Activated CD4-positive, alpha-beta T cell treated with anti-CD3 and anti-CD28 coated beads for 4 hours (primary cell): ENCODE data around the gene CPSF6.
"Not testable (repeated sequence)": the region's sequence is repeated elsewhere in the genome, so short reads cannot be mapped to it uniquely, and the experiment has no call there.

Source experiments
- DNase-seq, 2 donors: peaks; one replicate each; pipeline ENCODE4 v3.0.0-alpha.2; 2020

CPSF6 gene, protein sequence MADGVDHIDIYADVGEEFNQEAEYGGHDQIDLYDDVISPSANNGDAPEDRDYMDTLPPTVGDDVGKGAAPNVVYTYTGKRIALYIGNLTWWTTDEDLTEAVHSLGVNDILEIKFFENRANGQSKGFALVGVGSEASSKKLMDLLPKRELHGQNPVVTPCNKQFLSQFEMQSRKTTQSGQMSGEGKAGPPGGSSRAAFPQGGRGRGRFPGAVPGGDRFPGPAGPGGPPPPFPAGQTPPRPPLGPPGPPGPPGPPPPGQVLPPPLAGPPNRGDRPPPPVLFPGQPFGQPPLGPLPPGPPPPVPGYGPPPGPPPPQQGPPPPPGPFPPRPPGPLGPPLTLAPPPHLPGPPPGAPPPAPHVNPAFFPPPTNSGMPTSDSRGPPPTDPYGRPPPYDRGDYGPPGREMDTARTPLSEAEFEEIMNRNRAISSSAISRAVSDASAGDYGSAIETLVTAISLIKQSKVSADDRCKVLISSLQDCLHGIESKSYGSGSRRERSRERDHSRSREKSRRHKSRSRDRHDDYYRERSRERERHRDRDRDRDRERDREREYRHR

DNA sequence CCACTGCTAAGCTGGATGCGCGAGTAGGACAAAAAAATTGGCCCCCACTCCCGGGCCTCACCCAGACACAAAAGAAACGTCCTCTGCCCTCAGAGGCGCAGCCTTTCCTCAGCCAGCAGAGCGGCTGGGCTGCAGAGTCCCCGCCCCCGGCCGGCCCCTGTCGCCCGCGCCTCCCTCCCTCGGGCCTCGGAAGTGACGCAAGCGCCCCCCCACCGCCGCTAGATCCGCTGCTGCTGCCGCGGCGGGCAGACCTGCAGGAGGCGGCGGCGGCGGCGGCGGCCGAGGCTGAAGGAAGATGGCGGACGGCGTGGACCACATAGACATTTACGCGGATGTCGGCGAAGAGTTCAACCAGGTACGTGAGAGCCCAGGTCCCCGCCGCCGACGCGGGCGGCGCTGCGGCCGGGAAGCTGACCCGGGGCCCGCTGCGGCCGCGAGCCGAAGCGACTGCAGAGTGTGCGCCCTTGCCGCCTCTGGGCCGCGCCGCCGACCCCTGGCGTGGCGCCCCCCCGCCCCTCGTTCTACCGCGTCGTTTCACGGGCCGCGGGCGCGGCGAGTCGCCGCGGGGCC, at the start of gene CPSF6:
Gene CPSF6 (plus strand): TSS at position 218 of the 570 bp plus-strand sequence. CDS start 78 bp downstream, at position 296.
- peak; percentile 95 for DNase-seq

- DNase-seq = no peak
Observed at GRCh38 chr12:69196302-69197288, 42.8 kb upstream of the CPSF6 start.

DNA sequence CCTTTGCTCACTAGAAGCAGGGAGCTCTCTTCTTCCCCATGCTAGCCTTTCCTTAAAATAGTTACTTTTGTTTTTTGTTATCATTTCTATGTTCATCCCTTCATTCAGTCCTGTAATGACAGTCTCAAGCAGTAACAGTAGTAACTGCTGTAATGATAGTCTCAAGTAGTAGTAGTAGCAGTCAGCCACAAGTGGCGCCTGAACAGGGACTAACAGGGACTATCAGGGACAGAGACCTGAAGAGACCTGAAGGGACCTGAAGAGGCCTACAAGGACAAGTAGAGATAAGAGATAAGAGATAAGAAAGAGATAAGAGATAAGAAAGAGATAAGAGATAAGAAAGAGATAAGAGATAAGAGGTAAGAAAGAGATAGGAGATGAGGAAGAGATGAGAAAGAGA, 39.4 kb upstream of the CPSF6 start:
- DNase-seq = not testable (repeated sequence)

GRCh38 chr12:69204191-69204590, 35.2 kb upstream of the CPSF6 start:
- DNase-seq = no peak

DNA sequence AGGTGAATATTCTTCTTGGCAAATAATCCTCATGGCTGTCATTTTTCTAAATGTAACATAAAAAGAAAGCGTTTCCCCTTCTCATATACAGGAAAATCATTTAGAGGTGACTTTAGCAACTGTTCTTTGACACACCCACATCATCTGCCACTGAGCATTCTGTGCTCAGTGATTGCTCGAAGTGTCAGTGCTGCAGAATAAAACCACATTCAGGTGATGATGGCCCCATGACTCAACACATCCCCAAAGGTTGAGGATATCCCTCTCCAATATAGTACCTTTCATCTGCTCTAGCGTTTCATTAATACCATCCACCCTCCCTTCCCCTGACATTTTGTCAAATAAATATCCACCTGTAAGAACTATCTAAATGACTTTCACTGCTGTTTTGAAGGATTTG, 28.7 kb upstream of the CPSF6 start:
- DNase-seq = no peak

DNA sequence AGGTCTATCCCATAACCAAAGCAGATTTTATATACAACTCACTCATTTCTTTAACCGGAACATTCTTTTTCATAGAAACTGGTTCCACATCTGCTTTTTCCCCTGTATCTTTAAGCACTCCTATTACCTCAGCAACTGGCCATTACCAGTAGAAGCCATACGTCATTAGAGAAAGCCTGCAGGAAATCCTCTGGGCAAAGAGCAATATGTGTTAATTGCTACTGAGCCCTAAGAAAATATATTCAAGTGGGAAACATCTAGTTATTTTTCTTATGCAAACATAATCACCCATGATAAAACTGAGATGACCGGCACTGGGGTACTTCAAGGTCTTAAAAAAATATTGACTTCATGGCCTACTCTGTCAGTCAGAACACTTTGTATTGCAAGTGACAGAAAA, 28.2 kb upstream of the CPSF6 start:
- DNase-seq = no peak

DNA sequence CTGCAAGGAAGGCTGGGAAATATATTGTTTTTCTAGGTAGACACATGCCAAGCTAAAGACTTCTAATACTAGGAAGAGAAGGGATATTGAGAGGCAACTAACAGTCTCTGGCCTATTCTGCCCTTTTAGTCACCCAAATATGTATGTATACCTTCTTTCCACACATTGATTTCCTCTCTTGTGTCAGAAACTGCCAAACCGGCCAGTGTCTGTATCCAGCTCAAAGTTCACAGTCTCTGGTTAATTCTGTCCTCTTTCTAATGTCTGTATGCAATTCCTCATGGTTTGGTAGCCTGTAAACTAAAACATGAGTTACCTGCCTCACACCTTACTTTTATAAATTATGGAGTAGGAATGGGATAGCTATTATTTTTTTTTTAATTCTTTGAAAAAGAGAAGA, 25.2 kb upstream of the CPSF6 start:
- DNase-seq = no peak

- DNase-seq = no peak
Observed at GRCh38 chr12:69225251-69225910, 14.0 kb upstream of the CPSF6 start.

GRCh38 chr12:69231479-69231878, 7.9 kb upstream of the CPSF6 start:
- DNase-seq = no peak

GRCh38 chr12:69238589-69239351, 599 bp upstream of the CPSF6 start:
- DNase-seq = peak in 1 of 2 donors; percentile 1

DNA sequence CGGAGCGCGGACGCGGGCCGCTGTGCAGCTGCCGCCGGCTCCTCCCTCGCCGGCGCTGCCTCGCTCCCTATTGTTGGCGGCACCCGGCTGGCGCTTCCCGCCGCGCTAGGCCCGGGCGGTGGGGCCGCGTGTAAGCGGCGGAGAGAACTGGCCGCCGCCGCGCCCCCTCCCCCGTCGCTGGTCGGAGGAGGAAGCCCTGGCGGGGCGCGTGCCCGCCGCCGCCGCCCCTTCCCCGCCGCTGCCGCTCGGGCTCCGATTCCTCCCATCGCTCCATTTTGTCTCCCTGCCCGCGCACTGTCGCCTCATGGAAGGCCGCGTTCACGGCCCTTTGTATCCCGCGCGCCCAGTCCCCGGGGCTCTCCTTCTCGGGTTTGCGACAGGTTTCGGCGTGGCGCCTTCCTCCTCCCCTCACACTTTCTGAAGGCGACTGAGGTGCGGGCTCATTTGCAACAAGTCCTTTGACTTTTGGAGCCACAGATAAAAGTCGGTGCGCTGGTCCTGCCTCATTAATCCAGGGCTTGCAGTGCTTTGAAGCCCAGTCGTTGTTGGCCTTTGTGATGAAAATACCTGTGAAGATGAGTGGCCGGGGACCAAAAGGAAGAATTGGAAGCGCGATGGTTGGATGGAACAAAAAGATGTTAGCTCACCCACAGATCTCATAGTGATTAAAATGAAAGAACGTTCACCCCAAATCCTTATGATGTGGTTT, 707 bp downstream of the CPSF6 start:
- peak; percentile 45 to 47 for DNase-seq

GRCh38 chr12:69240631-69240995, 1.2 kb downstream of the CPSF6 start:
- peak; percentile 18 to 34 for DNase-seq

GRCh38 chr12:69241438-69242092, 2.2 kb downstream of the CPSF6 start:
- DNase-seq = no peak

DNA sequence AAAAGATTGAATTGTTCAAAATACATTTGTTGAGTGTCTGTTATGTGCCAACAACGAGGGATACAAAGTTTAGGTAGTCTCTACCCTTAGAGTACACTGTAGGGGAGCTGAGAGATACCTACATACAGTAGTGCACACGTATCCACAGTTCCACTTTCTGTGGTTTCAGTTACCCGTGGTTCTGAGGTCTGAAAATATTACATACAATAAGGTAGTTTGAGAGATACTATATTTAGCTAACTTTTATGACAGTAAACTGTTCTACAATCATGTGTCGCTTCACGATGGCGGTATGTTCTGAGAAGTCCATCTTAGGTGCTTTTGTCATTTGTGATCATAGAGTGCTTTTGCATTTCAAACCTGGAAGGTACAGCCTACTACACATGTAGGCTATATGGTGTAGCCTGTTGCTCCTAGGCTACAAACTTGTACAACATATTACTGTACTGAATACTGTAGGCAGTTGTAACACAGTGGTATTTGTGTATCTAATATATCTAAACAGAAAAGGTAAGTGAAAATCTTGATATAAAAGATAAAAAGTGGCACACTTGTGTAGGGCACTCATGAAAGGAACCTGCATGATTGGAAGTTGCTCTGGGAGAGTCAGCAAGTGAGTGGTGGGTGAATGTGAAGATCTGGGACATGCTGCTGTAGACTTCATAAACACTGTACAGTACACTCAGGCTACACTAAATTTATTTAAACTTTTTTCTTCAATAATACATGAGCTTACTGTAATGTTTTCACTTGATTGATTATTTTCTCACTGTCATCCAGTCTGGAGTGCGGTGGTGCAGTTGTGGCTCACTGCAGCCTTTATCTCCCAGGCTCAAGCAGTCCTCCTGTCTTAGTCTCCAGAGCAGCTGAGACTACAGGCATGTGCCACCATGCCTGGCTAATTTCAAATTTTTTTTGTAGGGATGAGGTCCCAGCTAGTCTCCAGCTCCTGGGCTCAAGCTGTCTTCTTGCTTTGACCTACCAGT, 4.0 kb downstream of the CPSF6 start:
- no peak for DNase-seq

DNA sequence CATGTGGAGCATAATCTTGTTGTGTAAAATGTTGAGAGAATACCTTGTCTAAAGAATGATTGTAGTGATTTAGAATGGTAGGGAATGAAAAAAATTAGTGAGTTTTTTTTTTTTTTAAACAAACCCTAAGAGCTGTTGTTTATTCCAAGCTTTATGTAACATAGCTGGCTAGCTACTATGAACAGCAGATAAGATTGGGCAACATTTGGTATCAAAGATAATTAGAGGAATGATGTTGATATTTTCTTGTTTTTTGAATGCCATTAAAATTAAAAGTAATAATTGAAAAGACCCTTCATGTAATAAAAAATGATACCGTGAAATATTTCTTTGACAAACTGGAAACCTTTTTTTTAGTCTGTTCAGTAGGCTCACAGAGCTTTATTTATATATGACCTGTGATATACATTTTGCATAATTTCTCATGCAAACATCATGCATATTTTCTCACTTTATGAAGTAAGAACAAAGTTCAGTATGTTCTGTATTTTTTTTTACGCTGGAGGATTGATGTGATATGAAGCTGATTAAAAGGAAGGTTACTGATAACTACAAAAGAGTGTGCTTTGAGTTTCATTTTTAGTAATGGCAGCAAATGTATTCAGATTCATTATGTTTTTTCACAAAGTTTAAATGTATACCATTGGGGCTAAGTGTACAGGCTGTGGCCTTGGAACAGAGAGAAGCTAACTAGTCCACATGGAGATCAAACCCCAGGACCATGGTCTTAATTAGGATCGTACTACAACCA, 8.1 kb downstream of the CPSF6 start:
- DNase-seq = no peak

GRCh38 chr12:69252033-69252432, 12.7 kb downstream of the CPSF6 start:
- no peak for DNase-seq

DNA sequence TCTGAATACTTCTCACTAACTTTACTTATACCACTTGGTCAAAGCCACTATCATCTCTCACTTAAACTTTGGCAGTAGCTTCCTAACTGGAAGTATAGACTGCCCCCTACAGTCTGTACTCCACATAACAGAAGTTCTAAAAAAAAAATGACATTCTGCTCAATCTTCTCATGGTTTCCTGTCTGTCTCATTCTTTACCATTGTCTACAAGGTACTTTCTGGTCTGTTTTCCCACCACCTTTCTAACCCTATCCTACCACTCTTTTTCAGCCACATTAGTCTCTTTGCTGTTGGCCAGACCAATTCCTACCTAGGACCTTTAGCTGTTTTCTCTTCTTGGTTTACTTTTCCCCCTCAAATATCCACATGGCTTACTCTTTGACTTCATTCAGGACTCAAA, 14.7 kb downstream of the CPSF6 start:
- DNase-seq = peak in 1 of 2 donors; percentile 13

GRCh38 chr12:69254862-69255261, 15.5 kb downstream of the CPSF6 start:
- no peak for DNase-seq
